Activated CD4-positive, alpha-beta T cell treated with anti-CD3 and anti-CD28 coated beads for 36 hours (primary cell): Measurements from ENCODE around the gene PLEKHA5. TPM values are rescaled to one million over a fixed set of nuclear protein-coding genes. Genes with fewer than 3 reads are reported as not detected.

Experiments used
- ATAC-seq: fragments of 200-7000 bp; cut with Tn5 transposase; one replicate; pipeline ENCODE4 v1.10.0; 2021; ENCODE audit warnings: mild to moderate bottlenecking, moderate library complexity
- CTCF ChIA-PET: fragments of 350-600 bp; sonication (Branson Sonifier 250); formaldehyde crosslinking; loops from one replicate; lab custom pipeline; 2021; ENCODE audit warnings: antibody characterized with exemption; lab: Charles Lee
- POLR2A ChIA-PET: fragments of 350-600 bp; sonication (Branson Sonifier 250); formaldehyde crosslinking; loops from one replicate; lab custom pipeline; 2021; ENCODE audit warnings: antibody characterized with exemption, inconsistent platforms; lab: Charles Lee
- DNase-seq: peaks from one replicate; pipeline ENCODE4 v3.0.0-alpha.2; 2020
- H3K27ac Mint-ChIP-seq: one replicate; pipeline ENCODE4 v1.8.0; 2021; ENCODE audit warnings: mixed read lengths
- H3K27me3 Mint-ChIP-seq: one replicate; pipeline ENCODE4 v1.8.0; 2021; ENCODE audit warnings: mixed read lengths
- H3K36me3 Mint-ChIP-seq: one replicate; pipeline ENCODE4 v1.8.0; 2021; ENCODE audit warnings: low read depth, mixed read lengths
- H3K4me1 Mint-ChIP-seq: one replicate; pipeline ENCODE4 v1.8.0; 2021; ENCODE audit warnings: mixed read lengths
- H3K4me3 Mint-ChIP-seq: one replicate; pipeline ENCODE4 v1.8.0; 2021; ENCODE audit warnings: mild to moderate bottlenecking, moderate library complexity, mixed read lengths
- H3K9me3 Mint-ChIP-seq: one replicate; pipeline ENCODE4 v1.8.0; 2021; ENCODE audit warnings: low read depth, mixed read lengths
- intact Hi-C, 2 experiments: fragments of 100-400 bp; cut with DNase I in 1 of 2; cut with micrococcal nuclease in 1 of 2; formaldehyde crosslinking; loops; one replicate each; pipeline versions ENCODE4 v1.14.2 to v1.15.1; 2022 to 2024; cut with DNase I, micrococcal nuclease
- total RNA-seq, 2 experiments: library from RNA; stranded (reverse); gene quantifications; one replicate each; pipeline ENCODE4 v1.2.3, GENCODE V29; 2021

PLEKHA5 gene
- total RNA-seq, 2 experiments from 2014 or later = 4.5 to 5.7 TPM

DNA sequence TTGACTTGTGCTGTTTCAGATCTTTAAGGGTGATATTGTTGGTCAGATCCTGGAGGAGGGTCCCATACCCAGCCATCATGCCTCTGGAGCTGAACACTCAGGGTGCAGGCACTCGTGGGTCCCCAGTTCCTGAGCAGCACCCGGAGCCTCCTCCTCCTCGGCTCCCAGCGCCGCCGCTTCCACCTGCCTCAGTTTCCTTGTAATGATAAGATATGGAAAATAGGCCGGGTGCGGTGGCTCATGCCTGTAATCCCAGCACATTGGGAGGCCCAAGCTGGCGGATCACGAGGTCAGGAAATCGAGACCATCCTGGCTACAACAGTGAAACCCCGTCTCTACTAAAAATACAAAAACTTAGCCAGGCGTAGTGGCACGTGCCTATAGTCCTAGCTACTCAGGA lies 289.6 kb downstream of the PLEKHA5 start:
- Mint-ChIP-seq H3K4me1 (peaks cover 2% of the 10 kb centered on the region), H3K9me3 (no peaks in the 10 kb centered on the region), H3K4me3 (no peak overlapping the region), H3K36me3 (peaks cover 1% of the 10 kb centered on the region), H3K27me3 (no peaks in the 10 kb centered on the region), H3K27ac (no peak overlapping the region)
- no peak for DNase-seq
- ChIA-PET CTCF (no interaction called here), POLR2A (no interaction called here)
- intact Hi-C loops = no loop called here
- ATAC-seq = no peak

DNA sequence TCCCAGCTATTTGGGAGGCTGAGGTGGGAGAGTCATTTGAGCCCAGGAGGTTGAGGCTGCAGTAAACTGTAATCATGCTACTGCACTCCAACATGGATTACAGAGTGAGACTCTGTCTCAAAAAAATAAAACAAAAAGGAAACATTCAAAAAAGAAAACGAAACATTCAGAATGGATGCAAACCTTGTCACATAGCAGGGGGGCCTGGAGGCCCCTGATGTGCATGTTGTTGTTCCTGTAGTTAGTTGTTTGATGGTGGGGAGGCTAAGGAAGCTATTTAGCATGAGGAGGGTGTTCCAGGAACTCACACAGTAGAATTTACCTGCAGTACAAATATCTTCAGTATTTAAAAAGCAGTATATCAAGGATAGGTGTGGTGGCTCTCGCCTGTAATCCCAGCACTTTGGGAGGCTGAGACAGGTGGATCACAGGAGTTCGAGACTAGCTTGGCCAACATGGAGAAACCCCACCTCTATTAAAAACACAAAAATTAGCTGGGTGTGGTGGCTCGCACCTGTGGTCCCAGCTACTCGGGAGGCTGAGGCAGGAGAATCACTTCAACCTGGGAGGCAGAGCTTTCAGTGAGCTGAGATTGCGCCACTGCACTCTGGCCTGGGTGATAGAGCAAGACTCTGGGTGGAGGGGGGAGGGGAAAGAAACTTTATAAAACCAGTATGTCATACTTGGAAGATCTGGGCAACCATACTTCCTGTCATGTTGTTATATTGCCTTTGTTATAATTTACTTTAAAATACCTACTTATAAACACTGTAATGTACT lies 292.2 kb downstream of the PLEKHA5 start:
- no peak for DNase-seq
- Mint-ChIP-seq H3K4me3 (no peak overlapping the region), H3K4me1 (peaks cover 2% of the 10 kb centered on the region), H3K9me3 (no peaks in the 10 kb centered on the region), H3K36me3 (peaks cover 1% of the 10 kb centered on the region), H3K27me3 (no peaks in the 10 kb centered on the region), H3K27ac (no peak overlapping the region)
- ATAC-seq = no peak
- intact Hi-C loops = no loop called here
- ChIA-PET POLR2A (no interaction called here), CTCF (interaction anchor here (0.6 kb wide), 1 partner anchor 65 kb away, joined by 3 read pairs; no protein-coding TSS in a partner anchor)

GRCh38 chr12:19423166-19423930 lies 293.8 kb downstream of the PLEKHA5 start:
- Mint-ChIP-seq H3K27me3 (peaks cover 2% of the 10 kb centered on the region), H3K9me3 (peaks cover 2% of the 10 kb centered on the region), H3K36me3 (peaks cover 1% of the 10 kb centered on the region), H3K27ac (no peak overlapping the region), H3K4me1 (peaks cover 4% of the 10 kb centered on the region), H3K4me3 (no peak overlapping the region)
- DNase-seq (no peak), ATAC-seq (no peak)
- CTCF ChIA-PET = no interaction called here
- intact Hi-C loops = no loop called here
- POLR2A ChIA-PET = no interaction called here
